Measurements from ENCODE around the gene NHS.

NHS gene

GRCh38 chrX:17471861-17472260 lies 96.9 kb downstream of the NHS start:
- TF ChIP-seq CTCF (IDR thresholded peaks at IDR 0.05; ENCODE audit: insufficient read depth, missing control alignments) = no peak
- FAIRE-seq = no peak
- no peak for DNase-seq (ENCODE audit: insufficient read length, low spot score)

DNA sequence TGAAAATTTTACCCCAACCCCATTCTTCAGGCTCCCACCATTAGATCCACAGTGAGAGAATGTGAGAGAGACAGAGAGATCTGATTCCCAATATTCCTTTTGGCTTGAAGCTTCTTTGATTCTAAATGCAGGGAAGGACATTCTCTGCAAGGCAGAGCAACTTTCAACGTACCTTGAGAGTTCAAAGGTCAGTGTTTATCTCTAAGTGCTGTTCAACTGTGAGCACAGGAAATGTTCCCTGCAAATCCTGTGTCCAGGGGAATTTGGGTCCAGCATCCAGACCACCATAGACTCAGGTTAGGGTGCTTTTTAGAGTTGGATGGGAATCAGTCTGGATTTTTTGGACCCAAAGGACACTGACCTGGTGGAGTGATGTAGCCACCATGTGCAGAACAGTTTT lies 97.4 kb downstream of the NHS start:
- no peak for FAIRE-seq
- DNase-seq (ENCODE audit: insufficient read length, low spot score) = no peak

GRCh38 chrX:17473021-17473420 lies 98.0 kb downstream of the NHS start:
- FAIRE-seq (no peak), DNase-seq (ENCODE audit: insufficient read length, low spot score) (no peak)
- no peak for TF ChIP-seq CTCF (IDR thresholded peaks at IDR 0.05; ENCODE audit: insufficient read depth, missing control alignments)

More for the DNA sequence above, 97.4 kb downstream of the NHS start:
- TF ChIP-seq CTCF (IDR thresholded peaks at IDR 0.05; ENCODE audit: insufficient read depth, missing control alignments) = no peak

DNA sequence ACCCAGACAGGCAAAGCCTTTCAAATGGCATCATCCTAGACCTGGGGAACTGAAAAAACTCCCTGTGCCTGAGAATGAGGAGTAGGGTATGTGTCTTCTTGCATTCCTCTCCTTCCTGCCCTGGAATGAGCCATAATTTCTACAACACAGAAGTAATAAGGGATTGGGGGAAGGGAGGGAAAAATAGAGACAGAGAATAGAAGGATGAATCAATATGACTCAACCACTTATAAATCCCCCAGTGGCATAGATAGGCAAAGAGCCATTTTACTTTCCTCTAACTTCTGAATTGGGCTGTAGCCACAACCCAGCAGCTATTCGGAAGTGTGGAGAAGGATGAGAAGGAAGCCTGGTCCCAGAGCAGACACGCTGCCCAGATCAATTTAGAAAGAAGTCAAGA lies 99.9 kb downstream of the NHS start:
- DNase-seq (ENCODE audit: insufficient read length, low spot score) (no peak), FAIRE-seq (no peak)
- no peak for TF ChIP-seq CTCF (IDR thresholded peaks at IDR 0.05; ENCODE audit: insufficient read depth, missing control alignments)

- DNase-seq (ENCODE audit: insufficient read length, low spot score) = no peak
Measured at GRCh38 chrX:17475449-17476217, 100.6 kb downstream of the NHS start.

DNA sequence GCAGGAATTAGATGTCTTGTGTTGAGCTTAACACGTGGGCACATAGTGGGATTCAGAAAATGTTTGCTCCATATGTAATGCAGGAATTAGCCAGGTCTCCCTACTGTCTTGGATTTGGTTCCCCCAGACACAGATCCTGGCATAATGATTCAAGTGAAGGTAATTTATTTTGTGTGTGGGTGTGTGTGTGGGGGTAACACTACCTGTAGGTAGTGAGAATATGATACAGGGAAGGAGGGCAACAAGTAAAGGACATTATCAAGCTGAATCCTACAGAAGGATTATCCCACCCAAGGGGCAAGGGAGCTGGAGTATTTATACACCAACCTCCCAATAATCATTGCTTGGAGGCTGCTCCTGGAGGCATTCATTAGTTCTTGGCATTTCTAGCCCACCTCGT lies 101.4 kb downstream of the NHS start:
- no peak for TF ChIP-seq CTCF (IDR thresholded peaks at IDR 0.05; ENCODE audit: insufficient read depth, missing control alignments)
- FAIRE-seq = no peak
- DNase-seq (ENCODE audit: insufficient read length, low spot score) = no peak

More at GRCh38 chrX:17475449-17476217, 100.6 kb downstream of the NHS start:
- no peak for TF ChIP-seq CTCF (IDR thresholded peaks at IDR 0.05; ENCODE audit: insufficient read depth, missing control alignments)
- no peak for FAIRE-seq

DNA sequence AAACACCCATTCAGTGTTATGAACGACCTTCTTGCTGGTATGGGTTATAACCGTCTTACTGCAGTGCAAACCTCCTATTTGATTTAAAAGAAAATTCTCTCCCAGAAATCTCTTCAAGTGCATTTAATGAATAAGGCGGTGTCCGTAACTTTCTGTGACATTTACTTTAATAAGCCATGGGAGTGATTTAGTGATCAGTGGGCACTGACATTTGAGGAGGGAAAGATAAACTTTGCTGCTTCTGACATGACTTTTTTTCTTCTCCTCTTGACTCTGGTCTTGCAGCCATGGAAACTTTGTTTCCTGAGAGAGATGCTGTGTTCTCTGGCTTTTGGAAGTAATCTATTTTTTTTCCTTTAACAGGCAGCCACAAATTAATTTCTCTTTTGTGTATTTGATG lies 106.1 kb downstream of the NHS start:
- no peak for DNase-seq (ENCODE audit: insufficient read length, low spot score)
- FAIRE-seq = no peak
- TF ChIP-seq CTCF (IDR thresholded peaks at IDR 0.05; ENCODE audit: insufficient read depth, missing control alignments) = no peak

Data from D721Med (cell line).